OCI-LY1 (cell line): ENCODE measurements around the gene ECEL1.

Source experiments
- H2AFZ ChIP-seq: fragments of 200-600 bp; sonication (generic), shearing (Covaris generic); 2 replicates; pipeline ENCODE4 v1.6.0; 2014; ENCODE audit warnings: antibody characterized with exemption, mild to moderate bottlenecking, low read length
- H3F3A ChIP-seq: fragments of 200-600 bp; sonication (generic), shearing (Covaris generic); 2 replicates; pipeline ENCODE4 v1.6.0; 2014; ENCODE audit warnings: mild to moderate bottlenecking, antibody characterized with exemption, low read length, moderate library complexity; ENCODE audit not compliant: insufficient read depth
- H3K27ac ChIP-seq: fragments of 200-600 bp; sonication (generic); 2 replicates; pipeline ENCODE4 v1.5.1; 2014; ENCODE audit warnings: low read length, mixed run types, mild to moderate bottlenecking, low read depth; ENCODE audit not compliant: poor library complexity, severe bottlenecking
- H3K27me3 ChIP-seq: fragments of 200-600 bp; sonication (generic); 2 replicates; pipeline ENCODE4 v1.6.0; 2014; ENCODE audit warnings: antibody characterized with exemption, mild to moderate bottlenecking, low read length, moderate library complexity; ENCODE audit not compliant: insufficient read depth
- H3K36me3 ChIP-seq: fragments of 200-600 bp; sonication (generic); 2 replicates; pipeline ENCODE4 v1.6.1; 2014; ENCODE audit warnings: mild to moderate bottlenecking, antibody characterized with exemption, low read length, moderate library complexity, mixed read lengths; ENCODE audit not compliant: insufficient read depth
- H3K4me1 ChIP-seq: fragments of 200-600 bp; sonication (generic); 2 replicates; pipeline ENCODE4 v1.5.1; 2014; ENCODE audit warnings: mild to moderate bottlenecking, low read length, moderate library complexity; ENCODE audit not compliant: insufficient read depth, severe bottlenecking
- H3K4me2 ChIP-seq: fragments of 200-600 bp; sonication (generic), shearing (Covaris generic); 2 replicates; pipeline ENCODE4 v1.6.1; 2014; ENCODE audit warnings: low read length
- H3K4me3 ChIP-seq: fragments of 200-600 bp; sonication (generic); 2 replicates; pipeline ENCODE4 v1.5.1; 2014; ENCODE audit warnings: low read length, low read depth, mild to moderate bottlenecking, mixed read lengths; ENCODE audit not compliant: poor library complexity, severe bottlenecking
- H3K79me2 ChIP-seq: fragments of 200-600 bp; shearing (Covaris generic); 2 replicates; pipeline ENCODE4 v1.6.1; 2016; ENCODE audit warnings: mixed run types, low read length, mixed read lengths; ENCODE audit not compliant: insufficient read depth
- H3K9ac ChIP-seq: fragments of 200-600 bp; sonication (generic), shearing (Covaris generic); 2 replicates; pipeline ENCODE4 v1.6.1; 2014; ENCODE audit warnings: mild to moderate bottlenecking, low read length, mixed read lengths
- H3K9me2 ChIP-seq: fragments of 200-600 bp; sonication (generic), shearing (Covaris generic); 2 replicates; pipeline ENCODE4 v1.6.1; 2014; ENCODE audit warnings: low read depth, mild to moderate bottlenecking, low read length, mixed read lengths
- H3K9me3 ChIP-seq: fragments of 200-600 bp; shearing (Covaris generic); 2 replicates; pipeline ENCODE4 v1.6.1; 2014; ENCODE audit warnings: low read length, mixed read lengths
- H4K20me1 ChIP-seq: fragments of 200-600 bp; sonication (generic), shearing (Covaris generic); 2 replicates; pipeline ENCODE4 v1.6.0; 2016; ENCODE audit warnings: mild to moderate bottlenecking, low read length; ENCODE audit not compliant: insufficient read depth
- EZH2 ChIP-seq: fragments of 200-600 bp; sonication (generic), shearing (Covaris generic); IDR thresholded peaks from 2 replicates; pipeline ENCODE4 v1.8.0; 2017; ENCODE audit warnings: borderline replicate concordance, mixed run types, mild to moderate bottlenecking, antibody characterized with exemption, low read length, moderate library complexity, mixed read lengths
- TF ChIP-seq, protein P1 (sequence below): fragments of 200-600 bp; sonication (generic), shearing (Covaris generic); IDR thresholded peaks from 2 replicates; pipeline ENCODE4 v1.5.1; 2017; ENCODE audit warnings: mild to moderate bottlenecking, antibody characterized with exemption, low read length, moderate library complexity, mixed read lengths

Gene ECEL1

GRCh38 chr2:232493701-232494474, 6.3 kb upstream of the ECEL1 start:
- Histone ChIP-seq H3K36me3 (no peaks in the 10 kb centered on the region), H3K4me2 (no peak overlapping the region), H2AFZ (no peak overlapping the region), H3K79me2 (no peaks in the 10 kb centered on the region), H3K4me3 (no peak overlapping the region), H3K9me3 (no peaks in the 10 kb centered on the region), H3F3A (no peaks in the 10 kb centered on the region), H4K20me1 (no peaks in the 10 kb centered on the region), H3K27me3 (no peaks in the 10 kb centered on the region; the same call in none of the 2 replicates), H3K9ac (no peak overlapping the region), H3K9me2 (no peaks in the 10 kb centered on the region), H3K27ac (no peak overlapping the region), H3K4me1 (no peaks in the 10 kb centered on the region)
- TF ChIP-seq, protein P1, sequence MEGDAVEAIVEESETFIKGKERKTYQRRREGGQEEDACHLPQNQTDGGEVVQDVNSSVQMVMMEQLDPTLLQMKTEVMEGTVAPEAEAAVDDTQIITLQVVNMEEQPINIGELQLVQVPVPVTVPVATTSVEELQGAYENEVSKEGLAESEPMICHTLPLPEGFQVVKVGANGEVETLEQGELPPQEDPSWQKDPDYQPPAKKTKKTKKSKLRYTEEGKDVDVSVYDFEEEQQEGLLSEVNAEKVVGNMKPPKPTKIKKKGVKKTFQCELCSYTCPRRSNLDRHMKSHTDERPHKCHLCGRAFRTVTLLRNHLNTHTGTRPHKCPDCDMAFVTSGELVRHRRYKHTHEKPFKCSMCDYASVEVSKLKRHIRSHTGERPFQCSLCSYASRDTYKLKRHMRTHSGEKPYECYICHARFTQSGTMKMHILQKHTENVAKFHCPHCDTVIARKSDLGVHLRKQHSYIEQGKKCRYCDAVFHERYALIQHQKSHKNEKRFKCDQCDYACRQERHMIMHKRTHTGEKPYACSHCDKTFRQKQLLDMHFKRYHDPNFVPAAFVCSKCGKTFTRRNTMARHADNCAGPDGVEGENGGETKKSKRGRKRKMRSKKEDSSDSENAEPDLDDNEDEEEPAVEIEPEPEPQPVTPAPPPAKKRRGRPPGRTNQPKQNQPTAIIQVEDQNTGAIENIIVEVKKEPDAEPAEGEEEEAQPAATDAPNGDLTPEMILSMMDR, result no peak
- TF ChIP-seq EZH2, result no peak

- no peaks in the 10 kb centered on the region for H3K9me3 ChIP-seq
- TF ChIP-seq EZH2, result no peak
- TF ChIP-seq, protein P1, result no peak
- no peak overlapping the region for H3K4me3 ChIP-seq
- H3F3A ChIP-seq, result no peaks in the 10 kb centered on the region
- no peak overlapping the region for H2AFZ ChIP-seq
- no peaks in the 10 kb centered on the region for H3K36me3 ChIP-seq
- H3K27ac ChIP-seq, result no peak overlapping the region
- no peak overlapping the region for H3K4me2 ChIP-seq
- no peaks in the 10 kb centered on the region; the same call in 1 of the 2 replicates for H3K27me3 ChIP-seq
- no peaks in the 10 kb centered on the region for H3K79me2 ChIP-seq
- H4K20me1 ChIP-seq, result no peaks in the 10 kb centered on the region
- no peak overlapping the region for H3K9ac ChIP-seq
- no peaks in the 10 kb centered on the region for H3K9me2 ChIP-seq
- H3K4me1 ChIP-seq, result no peaks in the 10 kb centered on the region
Measured at GRCh38 chr2:232492963-232493700, 5.5 kb upstream of the ECEL1 start.

DNA sequence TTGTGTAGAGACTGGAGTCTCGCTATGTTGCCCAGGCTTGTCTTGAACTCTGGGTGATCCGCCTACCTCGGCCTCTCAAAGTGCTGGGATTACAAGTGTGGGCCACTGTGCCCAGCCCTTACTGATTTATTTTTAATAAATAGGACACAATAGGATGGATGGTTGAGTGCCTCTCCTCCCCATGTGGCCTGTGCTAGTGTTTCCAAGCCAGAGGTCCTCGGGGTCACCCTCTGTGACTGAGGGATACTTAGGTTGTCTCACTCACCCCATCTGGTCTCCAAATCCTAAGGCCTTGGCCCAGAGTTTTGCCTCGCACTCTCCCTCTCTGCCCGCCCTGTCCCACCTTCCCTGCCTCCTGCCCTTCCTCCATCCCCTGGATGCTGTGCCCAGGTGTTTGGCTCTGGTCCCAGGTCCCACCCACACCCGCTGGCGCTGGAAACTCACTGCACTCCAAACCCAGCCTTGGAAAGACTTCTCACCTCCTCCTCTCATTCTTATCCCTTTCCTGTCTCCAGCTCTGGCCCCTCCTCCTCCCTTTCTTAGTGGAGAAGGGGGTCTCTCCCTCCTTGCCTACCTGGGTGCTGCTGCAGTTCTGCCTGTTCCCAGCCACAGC, 4.7 kb upstream of the ECEL1 start:
- Histone ChIP-seq H3K4me1 (no peaks in the 10 kb centered on the region), H3K27ac (no peak overlapping the region), H3K4me2 (no peak overlapping the region), H3K4me3 (no peak overlapping the region), H3K79me2 (no peaks in the 10 kb centered on the region), H4K20me1 (no peaks in the 10 kb centered on the region), H3K27me3 (no peaks in the 10 kb centered on the region; the same call in 1 of the 2 replicates), H2AFZ (no peak overlapping the region), H3K36me3 (no peaks in the 10 kb centered on the region), H3K9ac (no peak overlapping the region), H3F3A (no peaks in the 10 kb centered on the region), H3K9me2 (no peaks in the 10 kb centered on the region), H3K9me3 (no peaks in the 10 kb centered on the region)
- TF ChIP-seq, protein P1, result no peak
- no peak for TF ChIP-seq EZH2
